Uterus (tissue), 2 donors: ENCODE results near the gene COL4A2.

Experiments
- CTCF ChIP-seq, 4 experiments: fragments of 200-600 bp in 2 of 4; fragments of 450-650 bp in 2 of 4; sonication (generic) in 2 of 4; IDR thresholded peaks; one replicate each; pipeline ENCODE4 v1.5.1; 2016 to 2019; ENCODE audit warnings: antibody characterized with exemption in 4 of 4, mild to moderate bottlenecking in 2 of 4, moderate library complexity in 1 of 4
- POLR2A ChIP-seq, 2 donors: fragments of 450-650 bp; IDR thresholded peaks; one replicate each; pipeline ENCODE4 v1.6.1; 2016; ENCODE audit warnings: antibody characterized with exemption in 2 of 2, mild to moderate bottlenecking in 1 of 2, moderate library complexity in 1 of 2

- TF ChIP-seq CTCF (IDR thresholded peaks at IDR 0.05) (no peak), POLR2A (IDR thresholded peaks at IDR 0.05) (no peak)
These were observed 239.8 kb downstream of the COL4A2 start for GRCh38 chr13:110546926-110547325.
